HG03066 (cell line): Measurements from ENCODE around the gene TIMM22.

Experiments used
- ATAC-seq: cut with Tn5 transposase; IDR thresholded peaks from one replicate; pipeline ENCODE4 v1.9.1; 2021; ENCODE audit warnings: low read depth; ENCODE audit not compliant: unreplicated experiment

The TIMM22 gene

GRCh38 chr17:1000597-1001461, 3.9 kb downstream of the TIMM22 start:
- ATAC-seq: no peak

- ATAC-seq: no peak
Observed at GRCh38 chr17:1001640-1002411, 4.9 kb downstream of the TIMM22 start.

- ATAC-seq: no peak
Observed at GRCh38 chr17:1002412-1002753, 5.5 kb downstream of the TIMM22 start.

GRCh38 chr17:1002771-1003555, 6.0 kb downstream of the TIMM22 start:
- no peak for ATAC-seq

DNA sequence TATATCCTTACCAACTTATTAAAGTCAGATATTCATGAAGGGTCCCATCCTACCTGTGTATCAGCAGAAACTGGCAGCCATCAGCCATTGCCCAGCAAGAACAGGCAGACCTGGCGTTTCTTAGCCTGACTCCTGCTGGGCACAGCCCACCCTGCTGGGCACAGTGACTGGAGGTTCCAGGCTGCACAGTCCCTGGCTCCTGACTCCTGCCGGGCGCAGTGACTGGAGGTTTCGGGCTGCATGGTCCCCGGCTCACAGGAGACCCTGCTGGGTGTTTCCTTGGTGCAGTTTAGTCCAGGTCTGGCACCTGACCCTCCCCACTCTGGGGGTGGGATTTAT, 6.7 kb downstream of the TIMM22 start:
- ATAC-seq: no peak

- ATAC-seq: no peak
Observed at GRCh38 chr17:1003972-1004768, 7.2 kb downstream of the TIMM22 start.

DNA sequence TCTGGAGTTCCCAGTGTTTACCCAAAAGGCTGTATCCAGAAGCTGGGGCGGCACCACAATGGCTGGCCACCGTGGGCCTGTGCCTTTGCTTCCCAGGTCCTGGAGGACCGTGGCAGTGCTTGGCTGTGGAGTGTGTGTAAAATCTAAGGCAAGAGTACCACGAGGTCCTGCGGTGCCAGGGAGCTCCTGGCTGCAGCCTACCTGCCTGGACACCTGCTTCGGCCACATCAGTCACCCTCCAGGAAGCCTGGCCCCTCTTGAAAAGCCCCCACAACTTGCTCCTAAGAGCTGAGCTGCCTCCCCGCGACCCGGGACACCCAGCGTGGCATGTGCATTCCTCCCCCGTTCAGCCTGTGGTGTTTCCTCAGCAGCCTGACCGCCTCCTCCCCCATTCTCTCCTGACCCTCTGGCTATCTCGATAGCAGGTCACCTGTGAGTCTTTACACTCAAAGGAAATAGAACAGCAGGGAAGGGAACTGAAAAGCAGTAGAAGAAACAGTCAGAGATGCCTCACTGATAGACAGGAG, 7.9 kb downstream of the TIMM22 start:
- ATAC-seq: no peak

GRCh38 chr17:1005361-1005946, 8.5 kb downstream of the TIMM22 start:
- ATAC-seq: no peak

GRCh38 chr17:1006054-1006453, 9.1 kb downstream of the TIMM22 start:
- ATAC-seq: no peak

DNA sequence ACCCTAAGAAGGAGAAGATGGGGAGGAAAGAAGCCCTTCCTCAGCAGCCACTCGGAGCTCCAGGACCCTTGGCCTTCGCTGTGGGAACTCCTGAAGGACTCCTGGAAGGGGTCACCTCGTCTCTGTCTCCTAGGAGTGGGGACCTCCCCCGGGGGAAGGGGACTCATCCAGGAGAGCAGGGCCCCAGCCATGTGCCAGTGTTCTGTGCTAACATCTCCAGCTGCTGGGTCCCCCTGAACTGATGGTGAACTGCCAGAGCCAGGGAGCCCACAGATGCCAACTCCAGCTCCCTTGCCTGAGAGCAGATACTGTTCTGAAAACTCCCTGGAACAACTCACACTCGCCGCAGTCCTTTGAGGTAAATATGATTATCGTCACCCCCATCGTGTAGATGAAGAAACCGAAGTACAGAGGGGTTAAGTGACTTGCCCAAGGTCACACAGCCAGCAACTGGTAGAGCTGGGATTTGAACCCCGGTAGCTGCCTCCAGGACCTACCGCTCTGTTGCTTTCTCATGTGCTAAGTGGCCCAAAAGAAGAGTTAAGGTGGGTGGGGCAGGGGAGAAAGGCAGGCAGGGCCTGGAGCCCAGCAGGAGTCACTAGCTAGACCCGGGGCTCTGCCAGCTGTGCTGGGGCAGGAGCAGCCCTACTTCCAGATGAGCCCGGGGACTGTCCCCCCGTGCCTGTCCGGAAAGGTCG, 10.5 kb downstream of the TIMM22 start:
- no peak for ATAC-seq

GRCh38 chr17:1008008-1008761, 11.3 kb downstream of the TIMM22 start:
- ATAC-seq: no peak

GRCh38 chr17:1009229-1010085, 12.5 kb downstream of the TIMM22 start:
- ATAC-seq: no peak

DNA sequence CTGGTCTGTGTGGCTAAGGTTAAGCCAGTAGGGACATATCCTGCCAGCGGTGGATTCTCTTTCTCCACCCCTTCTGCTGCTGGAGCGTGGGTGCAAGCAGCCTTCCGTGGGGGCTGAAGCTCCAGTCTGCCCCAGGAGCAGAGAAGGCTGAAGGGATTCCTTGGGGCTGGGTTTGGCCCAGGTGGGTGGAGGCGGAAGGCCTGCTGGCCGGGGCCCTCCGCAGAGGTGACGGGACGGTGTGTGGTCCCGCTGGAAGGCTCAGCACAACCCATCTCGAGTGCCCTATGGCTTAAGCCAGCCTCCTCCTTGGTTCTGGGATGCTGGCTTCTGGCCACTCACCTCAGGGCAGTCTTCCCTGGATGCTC, 13.1 kb downstream of the TIMM22 start:
- no peak for ATAC-seq

DNA sequence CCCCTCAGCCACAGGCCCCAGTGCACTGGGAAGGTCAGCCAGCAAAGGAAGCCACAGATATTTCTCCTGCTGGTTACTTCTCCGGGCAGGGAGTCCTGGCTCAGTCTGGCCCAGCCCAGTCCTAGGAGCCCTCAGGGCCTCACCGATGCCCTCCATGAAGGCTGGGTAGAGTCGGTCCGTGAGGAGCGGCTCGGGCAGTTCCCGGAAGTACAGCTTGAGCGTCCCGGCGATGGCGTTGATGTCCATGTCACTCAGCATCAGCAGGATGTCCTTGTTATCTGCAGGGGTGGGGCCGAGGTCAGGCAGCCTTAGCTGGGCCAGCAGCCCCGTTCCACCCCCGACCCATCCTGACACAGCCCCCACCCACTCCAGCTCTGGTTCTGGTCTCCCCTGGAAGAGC, 13.7 kb downstream of the TIMM22 start:
- no peak for ATAC-seq

GRCh38 chr17:1011138-1011537, 14.2 kb downstream of the TIMM22 start:
- no peak for ATAC-seq

DNA sequence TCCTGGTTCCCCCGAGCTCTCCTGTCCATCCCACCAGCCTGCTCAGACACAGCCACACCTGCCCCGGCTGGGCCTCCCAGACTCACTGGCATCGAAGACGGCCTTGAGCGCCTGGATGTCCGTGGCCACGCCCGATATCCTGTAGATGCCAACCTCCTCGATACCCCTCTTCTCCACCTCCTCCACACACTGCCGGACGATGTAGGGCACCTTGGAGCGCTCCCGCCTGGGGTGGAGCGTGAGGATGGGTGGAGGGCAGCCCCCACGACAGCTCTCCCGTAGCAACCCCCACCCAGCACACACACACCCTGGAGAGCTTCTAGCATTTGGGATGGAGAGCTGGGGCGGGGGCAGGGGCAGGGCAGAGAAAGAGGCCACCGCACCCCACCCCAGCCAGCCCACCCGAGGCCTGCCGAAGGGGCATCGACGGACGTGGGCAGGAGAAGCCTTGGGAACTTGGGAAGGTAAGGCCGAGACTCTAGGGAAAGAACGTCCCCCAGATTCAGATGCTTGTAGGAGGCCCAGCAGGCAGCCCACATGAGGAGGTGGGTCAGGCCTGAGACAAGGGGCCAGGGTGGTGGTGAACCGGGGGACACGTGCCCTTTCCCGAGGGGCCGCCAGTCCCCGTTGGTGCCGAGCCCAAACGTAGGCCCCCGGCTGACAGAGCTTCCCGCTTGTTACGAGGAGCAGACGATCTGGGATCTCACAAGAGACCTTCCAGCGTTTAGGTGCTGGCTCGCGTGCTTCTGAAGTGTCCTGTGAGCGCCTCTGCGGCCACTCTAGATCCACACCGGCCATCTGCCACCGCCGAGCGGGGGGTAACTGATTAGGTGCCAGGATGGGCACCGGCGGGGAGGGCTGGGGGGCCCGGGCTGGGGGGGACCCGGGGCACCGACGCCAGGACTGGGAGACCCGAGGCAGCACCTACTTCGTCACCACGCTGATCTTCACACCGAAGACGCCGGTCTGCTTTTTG, 15.1 kb downstream of the TIMM22 start:
- ATAC-seq: no peak
